Uterus (tissue), 2 donors: Measurements from ENCODE around the gene KCNK2.

Experiments
- POLR2A ChIP-seq, 2 donors: fragments of 450-650 bp; IDR thresholded peaks; one replicate each; pipeline ENCODE4 v1.6.1; 2016; ENCODE audit warnings: antibody characterized with exemption in 2 of 2, mild to moderate bottlenecking in 1 of 2, moderate library complexity in 1 of 2
- TF ChIP-seq, protein P1 (sequence below), 4 experiments: fragments of 200-600 bp in 2 of 4; fragments of 450-650 bp in 2 of 4; sonication (generic) in 2 of 4; IDR thresholded peaks; one replicate each; pipeline ENCODE4 v1.5.1; 2016 to 2019; ENCODE audit warnings: antibody characterized with exemption in 4 of 4, mild to moderate bottlenecking in 2 of 4, moderate library complexity in 1 of 4

DNA sequence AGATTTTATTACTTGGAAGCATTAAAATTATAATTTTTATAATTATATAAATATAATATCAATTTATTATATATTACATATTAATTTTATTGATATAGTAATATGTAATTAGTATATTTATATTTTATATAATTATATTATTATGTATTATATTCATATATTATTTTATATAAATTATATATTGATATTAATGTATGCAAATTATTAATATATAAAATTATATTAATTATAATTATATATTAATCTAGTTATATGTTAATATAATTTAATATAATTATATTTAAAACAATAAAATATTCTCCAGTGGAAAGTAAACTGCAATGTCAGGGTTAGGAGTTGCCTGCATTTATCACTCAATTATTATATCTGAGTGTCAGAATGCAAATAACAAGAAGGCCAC lies 48.8 kb downstream of the KCNK2 start:
- TF ChIP-seq, protein P1, sequence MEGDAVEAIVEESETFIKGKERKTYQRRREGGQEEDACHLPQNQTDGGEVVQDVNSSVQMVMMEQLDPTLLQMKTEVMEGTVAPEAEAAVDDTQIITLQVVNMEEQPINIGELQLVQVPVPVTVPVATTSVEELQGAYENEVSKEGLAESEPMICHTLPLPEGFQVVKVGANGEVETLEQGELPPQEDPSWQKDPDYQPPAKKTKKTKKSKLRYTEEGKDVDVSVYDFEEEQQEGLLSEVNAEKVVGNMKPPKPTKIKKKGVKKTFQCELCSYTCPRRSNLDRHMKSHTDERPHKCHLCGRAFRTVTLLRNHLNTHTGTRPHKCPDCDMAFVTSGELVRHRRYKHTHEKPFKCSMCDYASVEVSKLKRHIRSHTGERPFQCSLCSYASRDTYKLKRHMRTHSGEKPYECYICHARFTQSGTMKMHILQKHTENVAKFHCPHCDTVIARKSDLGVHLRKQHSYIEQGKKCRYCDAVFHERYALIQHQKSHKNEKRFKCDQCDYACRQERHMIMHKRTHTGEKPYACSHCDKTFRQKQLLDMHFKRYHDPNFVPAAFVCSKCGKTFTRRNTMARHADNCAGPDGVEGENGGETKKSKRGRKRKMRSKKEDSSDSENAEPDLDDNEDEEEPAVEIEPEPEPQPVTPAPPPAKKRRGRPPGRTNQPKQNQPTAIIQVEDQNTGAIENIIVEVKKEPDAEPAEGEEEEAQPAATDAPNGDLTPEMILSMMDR (IDR thresholded peaks at IDR 0.05): no peak
- no peak for TF ChIP-seq POLR2A (IDR thresholded peaks at IDR 0.05)
